ENCODE data around the gene TSSC4. TPM values are rescaled to one million over a fixed set of nuclear protein-coding genes. Genes with fewer than 3 reads are reported as not detected.

The TSSC4 gene
- total and polyA plus RNA-seq, 2 of the 13 experiments (the other 11 are each of a cell fraction or from before 2014, with no cell fraction given), result 16.2 to 58.6 TPM

DNA sequence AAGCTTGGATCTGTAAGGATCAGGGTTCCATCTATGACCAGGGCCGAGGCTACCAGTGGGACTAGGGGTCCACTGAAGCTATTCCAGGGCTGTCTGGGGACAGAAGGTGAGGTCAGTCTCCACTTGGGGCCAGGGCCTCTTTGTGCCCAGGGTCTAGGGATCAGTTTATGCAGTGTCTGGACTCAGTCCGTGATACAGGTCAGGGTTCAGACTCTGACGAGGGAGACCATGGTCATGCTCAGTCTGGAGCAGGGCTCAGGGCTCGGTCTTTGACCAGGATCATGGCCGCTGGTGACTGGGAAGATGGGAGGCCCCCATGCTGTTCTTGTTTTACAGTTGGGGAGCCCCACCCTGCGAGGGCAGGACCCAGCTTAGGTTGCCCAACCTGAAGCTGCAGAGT, 11.8 kb downstream of the TSSC4 start (continued):
- TF ChIP-seq, protein P1, sequence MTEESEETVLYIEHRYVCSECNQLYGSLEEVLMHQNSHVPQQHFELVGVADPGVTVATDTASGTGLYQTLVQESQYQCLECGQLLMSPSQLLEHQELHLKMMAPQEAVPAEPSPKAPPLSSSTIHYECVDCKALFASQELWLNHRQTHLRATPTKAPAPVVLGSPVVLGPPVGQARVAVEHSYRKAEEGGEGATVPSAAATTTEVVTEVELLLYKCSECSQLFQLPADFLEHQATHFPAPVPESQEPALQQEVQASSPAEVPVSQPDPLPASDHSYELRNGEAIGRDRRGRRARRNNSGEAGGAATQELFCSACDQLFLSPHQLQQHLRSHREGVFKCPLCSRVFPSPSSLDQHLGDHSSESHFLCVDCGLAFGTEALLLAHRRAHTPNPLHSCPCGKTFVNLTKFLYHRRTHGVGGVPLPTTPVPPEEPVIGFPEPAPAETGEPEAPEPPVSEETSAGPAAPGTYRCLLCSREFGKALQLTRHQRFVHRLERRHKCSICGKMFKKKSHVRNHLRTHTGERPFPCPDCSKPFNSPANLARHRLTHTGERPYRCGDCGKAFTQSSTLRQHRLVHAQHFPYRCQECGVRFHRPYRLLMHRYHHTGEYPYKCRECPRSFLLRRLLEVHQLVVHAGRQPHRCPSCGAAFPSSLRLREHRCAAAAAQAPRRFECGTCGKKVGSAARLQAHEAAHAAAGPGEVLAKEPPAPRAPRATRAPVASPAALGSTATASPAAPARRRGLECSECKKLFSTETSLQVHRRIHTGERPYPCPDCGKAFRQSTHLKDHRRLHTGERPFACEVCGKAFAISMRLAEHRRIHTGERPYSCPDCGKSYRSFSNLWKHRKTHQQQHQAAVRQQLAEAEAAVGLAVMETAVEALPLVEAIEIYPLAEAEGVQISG (CRISPR knock-in tag; IDR thresholded peaks at IDR 0.05), result 0 out of 2 replicates have a peak, but pooled peaks have one; percentile 28
- TF ChIP-seq, protein P2, sequence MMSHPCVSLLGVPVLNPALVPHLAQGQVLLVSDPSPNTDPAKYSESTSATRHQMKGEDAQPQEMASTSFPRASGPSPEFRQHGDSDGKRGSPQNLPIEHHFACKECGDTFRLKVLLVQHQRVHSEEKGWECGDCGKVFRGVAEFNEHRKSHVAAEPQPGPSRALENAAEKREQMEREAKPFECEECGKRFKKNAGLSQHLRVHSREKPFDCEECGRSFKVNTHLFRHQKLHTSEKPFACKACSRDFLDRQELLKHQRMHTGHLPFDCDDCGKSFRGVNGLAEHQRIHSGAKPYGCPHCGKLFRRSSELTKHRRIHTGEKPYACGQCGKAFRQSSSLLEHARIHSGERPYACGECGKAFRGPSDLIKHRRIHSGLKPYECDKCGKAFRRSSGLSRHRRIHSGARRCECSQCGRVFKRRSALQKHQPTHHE (CRISPR knock-in tag; IDR thresholded peaks at IDR 0.05; ENCODE audit: borderline replicate concordance), result no peak
- no peak for TF ChIP-seq ZNF30 (CRISPR knock-in tag; IDR thresholded peaks at IDR 0.05)
- no peak for TF ChIP-seq KLF13 (CRISPR knock-in tag; IDR thresholded peaks at IDR 0.05)
- 0 out of 2 replicates have a peak, but pooled peaks have one; percentile 20 for TF ChIP-seq NFKB2 (CRISPR knock-in tag; IDR thresholded peaks at IDR 0.05; ENCODE audit: borderline replicate concordance)
- TF ChIP-seq RNF2 (conservative IDR thresholded peaks at IDR 0.05; ENCODE audit: low read depth), result no peak
- TF ChIP-seq ZNF431 (CRISPR knock-in tag; IDR thresholded peaks at IDR 0.05; ENCODE audit: borderline replicate concordance, low read depth), result no peak
- TF ChIP-seq MTA1 (CRISPR knock-in tag; IDR thresholded peaks at IDR 0.05; ENCODE audit: borderline replicate concordance), result peak; percentile 33; the same call in 1 of the 2 replicates
- TF ChIP-seq ZNF615 (CRISPR knock-in tag; IDR thresholded peaks at IDR 0.05; ENCODE audit: borderline replicate concordance), result no peak
- TF ChIP-seq DPF2 (CRISPR knock-in tag; IDR thresholded peaks at IDR 0.05; ENCODE audit: borderline replicate concordance, low read depth), result peak; percentile 26; the same call in 1 of the 2 replicates
- TF ChIP-seq ATF7 (IDR thresholded peaks at IDR 0.05), result no peak
- no peak for TF ChIP-seq ATF7 (CRISPR knock-in tag; IDR thresholded peaks at IDR 0.05)
- no peak for TF ChIP-seq JUN (CRISPR knock-in tag; IDR thresholded peaks at IDR 0.05)
- no peak for TF ChIP-seq ZNF616 (CRISPR knock-in tag; IDR thresholded peaks at IDR 0.05; ENCODE audit: low read depth)
- no peak for TF ChIP-seq ZFAT (CRISPR knock-in tag; conservative IDR thresholded peaks at IDR 0.05)
- TF ChIP-seq HOXA3 (CRISPR knock-in tag; IDR thresholded peaks at IDR 0.05), result 0 out of 2 replicates have a peak, but pooled peaks have one; percentile 20
- no peak for TF ChIP-seq ZSCAN29 (CRISPR knock-in tag; conservative IDR thresholded peaks at IDR 0.05)
- 0 out of 2 replicates have a peak, but pooled peaks have one; percentile 30 for TF ChIP-seq ZBTB20 (CRISPR knock-in tag; IDR thresholded peaks at IDR 0.05; ENCODE audit: borderline replicate concordance, low read depth)
- TF ChIP-seq ZNF274 (CRISPR knock-in tag; IDR thresholded peaks at IDR 0.05), result no peak
- no peak for TF ChIP-seq TRIM24 (CRISPR knock-in tag; IDR thresholded peaks at IDR 0.05)
- TF ChIP-seq HNF4A (CRISPR knock-in tag; IDR thresholded peaks at IDR 0.05), result peak; percentile 79
- 0 out of 2 replicates have a peak, but pooled peaks have one; percentile 34 for TF ChIP-seq PPARG (CRISPR knock-in tag; conservative IDR thresholded peaks at IDR 0.05)
- no peak for TF ChIP-seq GABPA (IDR thresholded peaks at IDR 0.05; ENCODE audit: low read depth, low read length)
- TF ChIP-seq GABPA (CRISPR knock-in tag; IDR thresholded peaks at IDR 0.05; ENCODE audit: low read depth), result 0 out of 2 replicates have a peak, but pooled peaks have one; percentile 11
- no peak for TF ChIP-seq ZNF839 (CRISPR knock-in tag; IDR thresholded peaks at IDR 0.05; ENCODE audit: borderline replicate concordance)
- no peak for TF ChIP-seq REL (CRISPR knock-in tag; conservative IDR thresholded peaks at IDR 0.05)
- no peak for TF ChIP-seq ZNF644 (CRISPR knock-in tag; IDR thresholded peaks at IDR 0.05; ENCODE audit: low read depth)
- TF ChIP-seq ZNF468 (CRISPR knock-in tag; IDR thresholded peaks at IDR 0.05), result no peak
- no peak for TF ChIP-seq ZNF850 (CRISPR knock-in tag; conservative IDR thresholded peaks at IDR 0.05)

Data from HepG2 (cell line).